Measurements from ENCODE around the gene DNASE1L1. TPM values are rescaled to one million over a fixed set of nuclear protein-coding genes. Genes with fewer than 3 reads are reported as not detected.
A peak's percentile ranks its signal among the peaks of the same experiment; 100 is the strongest.

The DNASE1L1 gene
- polyA plus RNA-seq (ENCODE audit: low read depth in 6 of 6): 10 to 100 TPM in 5 of 6 donors, 1 to 10 TPM in 1; 9.5 to 23.1 (median 14.3) TPM

GRCh38 chrX:154409222-154409871 is at the start of gene DNASE1L1:
TSS of gene DNASE1L1 (minus strand) at chrX:154409254. CDS start at chrX:154405568, 3,686 bp downstream.
- Mint-ChIP-seq H3K9me3 (peaks cover 0 to 2% (median 0%) of the 10 kb centered on the region in 7 donors), H3K36me3 (no peaks in the 10 kb centered on the region), H3K4me3 (peak within 1 kb of the TSS; percentile 70 to 86 (median 75)), H3K4me1 (peaks cover 20 to 24% (median 23%) of the 10 kb centered on the region in 3 donors), H3K27me3 (no peaks in the 10 kb centered on the region), H3K27ac (peak within 1 kb of the TSS; percentile 12 to 87 (median 68))
- DNase-seq: no peak
- ATAC-seq (ENCODE audit: low read depth in 2 of 2): peak in 1 of 2 donors; percentile 8

- Mint-ChIP-seq H3K27me3 (no peaks in the 10 kb centered on the region), H3K4me1 (peaks cover 11 to 28% (median 19%) of the 10 kb centered on the region in 3 donors), H3K4me3 (peak within 1 kb of the TSS; percentile 86 to 97 (median 92)), H3K27ac (peak within 1 kb of the TSS; percentile 69 to 97 (median 94)), H3K36me3 (no peaks in the 10 kb centered on the region), H3K9me3 (peaks cover 0 to 9% (median 0%) of the 10 kb centered on the region in 7 donors)
- DNase-seq: peak; percentile 71
- ATAC-seq (ENCODE audit: low read depth in 2 of 2): peak; percentile 79 to 82
Measured at GRCh38 chrX:154458116-154458953, 49.3 kb upstream of the DNASE1L1 start, which contains the start of gene PLXNA3. TSS of gene PLXNA3 (plus strand) at chrX:154458281. CDS start at chrX:154460184, 1,903 bp downstream.

GRCh38 chrX:154457491-154458115 is 48.5 kb upstream of the DNASE1L1 start:
- Mint-ChIP-seq H3K9me3 (peaks cover 0 to 7% (median 0%) of the 10 kb centered on the region in 7 donors), H3K36me3 (no peaks in the 10 kb centered on the region), H3K4me1 (peaks cover 11 to 28% (median 19%) of the 10 kb centered on the region in 3 donors), H3K27ac (peak overlapping the region; percentile 69 to 97 (median 94)), H3K4me3 (peak overlapping the region; percentile 86 to 97 (median 92)), H3K27me3 (no peaks in the 10 kb centered on the region)
- DNase-seq (peak; percentile 73), ATAC-seq (ENCODE audit: low read depth in 2 of 2) (peak; percentile 73 to 75)

- Mint-ChIP-seq H3K27me3 (no peaks in the 10 kb centered on the region), H3K4me3 (peak overlapping the region in 1 of 8 donors; percentile 12), H3K4me1 (peaks cover 6 to 7% (median 6%) of the 10 kb centered on the region in 3 donors), H3K27ac (peak overlapping the region in 1 of 6 donors; percentile 74), H3K9me3 (peaks cover 0 to 7% (median 0%) of the 10 kb centered on the region in 7 donors), H3K36me3 (no peaks in the 10 kb centered on the region)
- ATAC-seq (ENCODE audit: low read depth in 2 of 2): no peak
- DNase-seq: no peak
Measured at GRCh38 chrX:154452823-154453222, 43.8 kb upstream of the DNASE1L1 start.

GRCh38 chrX:154450312-154450711 is 41.3 kb upstream of the DNASE1L1 start:
- Mint-ChIP-seq H3K4me3 (no peak overlapping the region), H3K27me3 (no peaks in the 10 kb centered on the region), H3K4me1 (peaks cover 5 to 6% (median 6%) of the 10 kb centered on the region in 3 donors), H3K36me3 (no peaks in the 10 kb centered on the region), H3K9me3 (peaks cover 0 to 3% (median 0%) of the 10 kb centered on the region in 7 donors), H3K27ac (no peak overlapping the region)
- no peak for ATAC-seq (ENCODE audit: low read depth in 2 of 2)
- DNase-seq: no peak

- peaks cover 5 to 11% (median 6%) of the 10 kb centered on the region in 3 donors for H3K4me1 Mint-ChIP-seq
Measured at GRCh38 chrX:154449618-154450017, 40.6 kb upstream of the DNASE1L1 start.

GRCh38 chrX:154448484-154448883 is 39.4 kb upstream of the DNASE1L1 start:
- Mint-ChIP-seq H3K4me3 (peak overlapping the region in 1 of 8 donors; percentile 57), H3K27ac (no peak overlapping the region), H3K9me3 (no peaks in the 10 kb centered on the region), H3K4me1 (peaks cover 5 to 10% (median 9%) of the 10 kb centered on the region in 3 donors), H3K27me3 (no peaks in the 10 kb centered on the region), H3K36me3 (no peaks in the 10 kb centered on the region)
- DNase-seq (no peak), ATAC-seq (ENCODE audit: low read depth in 2 of 2) (no peak)

More at GRCh38 chrX:154449618-154450017, 40.6 kb upstream of the DNASE1L1 start:
- no peak for ATAC-seq (ENCODE audit: low read depth in 2 of 2)
- DNase-seq: no peak
- Mint-ChIP-seq H3K27ac (no peak overlapping the region), H3K36me3 (no peaks in the 10 kb centered on the region), H3K4me3 (peak overlapping the region in 1 of 8 donors; percentile 76), H3K27me3 (no peaks in the 10 kb centered on the region), H3K9me3 (peaks cover 0 to 2% (median 0%) of the 10 kb centered on the region in 7 donors)

- H3K4me1 Mint-ChIP-seq: peaks cover 5 to 13% (median 10%) of the 10 kb centered on the region in 3 donors
- no peak for ATAC-seq (ENCODE audit: low read depth in 2 of 2)
- peak overlapping the region in 1 of 8 donors; percentile 25 for H3K4me3 Mint-ChIP-seq
- no peaks in the 10 kb centered on the region for H3K9me3 Mint-ChIP-seq
- no peaks in the 10 kb centered on the region for H3K27me3 Mint-ChIP-seq
- DNase-seq: no peak
- peak overlapping the region in 3 of 6 donors; percentile 31 to 81 (median 69) for H3K27ac Mint-ChIP-seq
- no peaks in the 10 kb centered on the region for H3K36me3 Mint-ChIP-seq
Measured at GRCh38 chrX:154446430-154446829, 37.4 kb upstream of the DNASE1L1 start.

GRCh38 chrX:154445776-154446175 is 36.7 kb upstream of the DNASE1L1 start:
- no peaks in the 10 kb centered on the region for H3K36me3 Mint-ChIP-seq
- peak overlapping the region in 2 of 8 donors; percentile 26 to 34 for H3K4me3 Mint-ChIP-seq

GRCh38 chrX:154444755-154445246 is 35.7 kb upstream of the DNASE1L1 start:
- ATAC-seq (ENCODE audit: low read depth in 2 of 2): no peak
- H3K27ac Mint-ChIP-seq: peak overlapping the region in 2 of 6 donors; percentile 7 to 38

More at GRCh38 chrX:154445776-154446175, 36.7 kb upstream of the DNASE1L1 start:
- no peaks in the 10 kb centered on the region for H3K27me3 Mint-ChIP-seq
- H3K27ac Mint-ChIP-seq: peak overlapping the region in 2 of 6 donors; percentile 31 to 80
- H3K9me3 Mint-ChIP-seq: no peaks in the 10 kb centered on the region
- no peak for ATAC-seq (ENCODE audit: low read depth in 2 of 2)
- peaks cover 5 to 13% (median 10%) of the 10 kb centered on the region in 3 donors for H3K4me1 Mint-ChIP-seq
- no peak for DNase-seq

GRCh38 chrX:154443992-154444754 is 35.1 kb upstream of the DNASE1L1 start, which contains the start of gene FAM50A:
TSS of gene FAM50A (plus strand) at chrX:154444141. CDS start at chrX:154444236, 95 bp downstream.
- H3K27me3 Mint-ChIP-seq: no peaks in the 10 kb centered on the region
- H3K27ac Mint-ChIP-seq: peak within 1 kb of the TSS; percentile 69 to 96 (median 94)
- no peaks in the 10 kb centered on the region for H3K9me3 Mint-ChIP-seq
- peak; percentile 85 to 90 for ATAC-seq (ENCODE audit: low read depth in 2 of 2)
- no peaks in the 10 kb centered on the region for H3K36me3 Mint-ChIP-seq
- DNase-seq: peak; percentile 79
- H3K4me1 Mint-ChIP-seq: peaks cover 5 to 15% (median 13%) of the 10 kb centered on the region in 3 donors
- peak within 1 kb of the TSS; percentile 75 to 90 (median 84) for H3K4me3 Mint-ChIP-seq

More at GRCh38 chrX:154444755-154445246, 35.7 kb upstream of the DNASE1L1 start:
- DNase-seq: no peak
- H3K27me3 Mint-ChIP-seq: no peaks in the 10 kb centered on the region
- H3K36me3 Mint-ChIP-seq: no peaks in the 10 kb centered on the region
- H3K9me3 Mint-ChIP-seq: no peaks in the 10 kb centered on the region
- peaks cover 5 to 13% (median 13%) of the 10 kb centered on the region in 3 donors for H3K4me1 Mint-ChIP-seq
- H3K4me3 Mint-ChIP-seq: peak overlapping the region; percentile 26 to 80 (median 58)

- Mint-ChIP-seq H3K4me3 (peak overlapping the region; percentile 75 to 88 (median 82)), H3K4me1 (peaks cover 5 to 18% (median 13%) of the 10 kb centered on the region in 3 donors), H3K36me3 (no peaks in the 10 kb centered on the region), H3K27ac (peak overlapping the region; percentile 69 to 96 (median 94)), H3K9me3 (no peaks in the 10 kb centered on the region), H3K27me3 (no peaks in the 10 kb centered on the region)
- no peak for DNase-seq
- ATAC-seq (ENCODE audit: low read depth in 2 of 2): peak; percentile 8 to 27
Measured at GRCh38 chrX:154443479-154443910, 34.4 kb upstream of the DNASE1L1 start.

Data from naive B cell (primary cell).